Dermis blood vessel endothelial cell (primary cell): ENCODE data around the gene AKR7A2. TPM values are rescaled to one million over a fixed set of nuclear protein-coding genes. Genes with fewer than 3 reads are reported as not detected.

Experiments
- DNase-seq: peaks from one replicate; pipeline ENCODE4 v3.0.0; 2010
- total RNA-seq: library from RNA; depleted of rRNA; stranded (reverse); fragments of >200 nt; gene quantifications from 2 replicates; pipeline ENCODE4 v1.2.3, GENCODE V29; 2014

AKR7A2 gene
- 64.5 and 72.9 TPM in 2 replicates for total RNA-seq

GRCh38 chr1:19311931-19312781, at the start of gene AKR7A2, which contains the start of gene SLC66A1:
AKR7A2 (minus strand) TSS chr1:19312144; CDS start chr1:19312124, 20 bp downstream.
SLC66A1 (plus strand) TSS chr1:19312326; CDS start chr1:19317678, 5,352 bp downstream.
- DNase-seq: peak; percentile 96

- DNase-seq: no peak
Measured at GRCh38 chr1:19360843-19361610, 49.1 kb upstream of the AKR7A2 start.

DNA sequence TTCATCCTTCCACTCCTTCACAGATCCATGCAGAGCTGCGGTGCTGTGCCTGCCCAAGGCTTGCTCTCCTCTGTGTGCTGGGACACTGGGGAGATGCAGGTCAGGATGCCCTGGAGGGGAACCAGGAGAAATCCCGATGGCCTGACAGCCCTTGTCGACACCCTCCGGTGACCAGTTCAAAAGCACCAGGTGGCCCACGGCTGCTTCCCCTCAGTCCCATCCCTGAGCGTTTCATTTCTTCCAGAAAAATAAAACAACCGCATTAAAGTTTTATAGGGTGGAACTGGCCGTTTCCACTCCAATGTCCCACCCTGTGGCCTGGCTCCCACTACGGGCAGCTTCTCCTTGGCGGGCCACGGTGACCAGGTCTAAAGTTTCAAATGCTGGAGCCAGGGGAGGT, 48.5 kb upstream of the AKR7A2 start:
- no peak for DNase-seq

- peak; percentile 76 for DNase-seq
Measured at GRCh38 chr1:19360016-19360415, 48.1 kb upstream of the AKR7A2 start.

DNA sequence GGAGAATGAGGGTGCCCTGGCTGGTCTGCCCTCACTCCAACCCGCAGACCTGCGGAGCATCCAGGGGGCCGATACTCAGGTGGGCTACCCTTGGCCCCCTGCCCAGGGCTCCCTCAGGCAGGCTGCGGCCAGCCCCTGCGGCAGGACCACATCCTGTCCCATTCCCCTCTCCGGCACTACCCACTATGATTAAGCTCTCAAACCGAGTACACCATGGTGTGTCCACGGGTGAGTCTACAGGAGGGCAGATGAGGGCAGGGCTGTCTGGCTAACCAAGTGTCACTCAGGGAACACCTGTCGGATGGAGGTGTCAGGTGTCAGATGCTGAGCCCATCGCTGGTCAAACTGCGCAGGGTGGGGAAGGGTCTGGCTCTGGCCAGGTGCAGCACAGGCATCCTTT, 47.4 kb upstream of the AKR7A2 start:
- no peak for DNase-seq

- no peak for DNase-seq
Measured at GRCh38 chr1:19358710-19359109, 46.8 kb upstream of the AKR7A2 start.

DNA sequence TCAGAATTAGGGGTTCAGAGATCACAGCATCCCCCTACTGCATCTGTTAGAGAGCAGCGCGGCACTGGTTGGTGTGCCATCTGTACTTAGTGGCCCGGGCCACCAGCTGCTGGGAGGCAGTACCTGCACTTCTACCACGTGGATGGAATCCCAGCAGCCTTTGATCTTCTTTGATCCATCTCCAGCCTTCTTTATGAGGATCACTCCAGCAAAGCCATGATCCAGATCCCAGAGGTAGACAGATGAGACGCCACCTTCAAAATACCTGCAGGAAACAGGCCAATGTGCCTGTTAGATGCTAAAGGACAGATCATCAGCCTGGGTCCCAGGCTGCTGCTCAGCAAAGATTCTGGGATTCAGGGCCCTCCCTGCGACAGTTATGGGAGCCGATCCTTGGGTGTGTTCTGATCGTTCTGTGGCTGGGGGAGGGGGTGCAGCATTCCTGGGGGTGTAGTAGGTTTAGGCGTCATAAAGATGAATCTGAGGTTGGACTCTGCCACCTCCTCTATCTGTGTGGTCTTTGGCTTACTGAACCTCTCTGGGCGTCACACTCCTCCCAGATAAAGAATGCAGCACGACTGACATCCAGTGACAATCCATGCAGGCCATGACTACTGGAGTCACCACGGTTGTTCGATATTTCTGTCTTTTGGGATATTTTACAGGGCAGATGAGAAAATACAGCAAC, 45.5 kb upstream of the AKR7A2 start:
- no peak for DNase-seq

- no peak for DNase-seq
Measured at GRCh38 chr1:19356266-19356665, 44.3 kb upstream of the AKR7A2 start.

DNA sequence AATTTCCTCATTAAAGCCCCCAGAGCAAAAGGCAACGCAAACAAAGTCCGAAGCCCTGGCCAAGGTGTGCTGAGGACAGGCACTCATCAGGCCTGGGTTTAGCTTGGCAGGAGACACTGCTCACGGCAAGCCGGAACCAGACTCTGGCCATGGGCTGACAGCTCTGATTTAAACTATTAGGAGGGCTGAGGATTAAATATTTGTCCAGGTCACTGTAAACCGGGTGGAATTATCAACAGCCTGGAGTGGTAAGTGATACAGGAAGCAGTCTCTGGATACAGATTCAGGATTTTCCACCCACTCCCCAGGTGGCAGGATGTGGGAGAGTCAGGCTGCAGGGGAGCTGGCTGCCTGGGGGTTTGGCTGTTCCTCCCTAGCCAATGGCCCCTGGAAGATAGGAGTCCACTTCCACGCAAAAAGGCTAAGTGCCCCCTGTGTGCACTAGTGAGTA, 42.6 kb upstream of the AKR7A2 start:
- no peak for DNase-seq

DNA sequence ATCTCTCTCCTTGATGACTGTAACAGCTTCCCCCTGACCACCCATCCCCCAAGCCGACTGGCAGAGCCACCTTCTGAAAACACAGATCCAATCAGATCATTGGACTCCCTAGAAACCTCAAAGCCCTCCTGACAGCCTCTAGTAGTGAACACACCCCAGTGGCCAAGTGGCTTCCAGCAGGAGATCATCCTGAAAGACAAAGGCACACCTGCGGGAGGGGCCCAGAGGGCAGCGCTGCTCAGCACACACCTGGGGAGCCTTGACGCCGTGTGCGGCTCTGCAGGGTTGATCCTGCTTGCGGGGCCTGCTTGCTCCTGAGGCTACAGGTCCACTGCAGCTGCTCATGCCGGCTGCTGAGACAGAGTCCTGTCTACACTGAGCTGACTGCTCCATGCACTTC, 41.7 kb upstream of the AKR7A2 start:
- no peak for DNase-seq

GRCh38 chr1:19352839-19353238, 40.9 kb upstream of the AKR7A2 start:
- DNase-seq: no peak

- DNase-seq: no peak
Measured at GRCh38 chr1:19351873-19352272, 39.9 kb upstream of the AKR7A2 start.

DNA sequence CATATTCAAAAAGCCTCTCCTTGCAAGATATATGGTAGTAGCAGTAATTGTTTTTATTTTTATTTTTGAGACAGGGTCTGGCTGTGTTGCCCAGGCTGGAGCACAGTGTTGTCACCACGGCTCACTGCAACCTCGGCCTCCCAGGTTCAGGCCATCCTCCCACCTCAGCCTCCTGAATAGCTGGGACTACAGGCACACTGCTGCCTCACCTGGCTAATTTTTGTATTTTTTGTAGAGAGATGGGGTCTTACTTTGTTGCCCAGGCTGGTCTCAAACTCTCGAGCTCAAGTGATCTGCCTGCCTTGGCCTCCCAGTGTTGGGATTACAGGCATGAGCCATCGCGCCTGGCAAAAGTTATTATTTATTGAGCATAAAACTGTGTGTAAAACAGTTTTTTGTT, 38.6 kb upstream of the AKR7A2 start:
- DNase-seq: no peak

DNA sequence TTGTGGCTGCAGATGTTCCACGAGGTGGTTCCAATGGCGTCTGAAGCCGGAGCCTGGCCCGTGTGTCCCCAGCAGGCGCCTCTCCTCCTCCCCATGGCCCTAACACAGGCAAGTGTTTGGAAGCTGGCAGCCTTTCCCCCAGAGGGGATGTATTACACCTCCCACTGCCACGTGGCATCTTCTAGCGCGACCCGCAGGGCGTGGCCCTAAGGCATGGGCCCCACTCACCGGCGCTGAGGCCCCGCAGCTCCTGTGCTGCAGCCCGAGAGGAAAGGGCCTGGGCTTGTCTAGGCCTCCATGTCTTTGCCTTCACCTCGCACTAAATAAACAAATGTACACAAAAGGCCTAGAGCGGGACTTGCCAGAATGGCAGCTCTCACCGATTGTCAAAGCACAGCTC, 38.1 kb upstream of the AKR7A2 start:
- DNase-seq: no peak

DNA sequence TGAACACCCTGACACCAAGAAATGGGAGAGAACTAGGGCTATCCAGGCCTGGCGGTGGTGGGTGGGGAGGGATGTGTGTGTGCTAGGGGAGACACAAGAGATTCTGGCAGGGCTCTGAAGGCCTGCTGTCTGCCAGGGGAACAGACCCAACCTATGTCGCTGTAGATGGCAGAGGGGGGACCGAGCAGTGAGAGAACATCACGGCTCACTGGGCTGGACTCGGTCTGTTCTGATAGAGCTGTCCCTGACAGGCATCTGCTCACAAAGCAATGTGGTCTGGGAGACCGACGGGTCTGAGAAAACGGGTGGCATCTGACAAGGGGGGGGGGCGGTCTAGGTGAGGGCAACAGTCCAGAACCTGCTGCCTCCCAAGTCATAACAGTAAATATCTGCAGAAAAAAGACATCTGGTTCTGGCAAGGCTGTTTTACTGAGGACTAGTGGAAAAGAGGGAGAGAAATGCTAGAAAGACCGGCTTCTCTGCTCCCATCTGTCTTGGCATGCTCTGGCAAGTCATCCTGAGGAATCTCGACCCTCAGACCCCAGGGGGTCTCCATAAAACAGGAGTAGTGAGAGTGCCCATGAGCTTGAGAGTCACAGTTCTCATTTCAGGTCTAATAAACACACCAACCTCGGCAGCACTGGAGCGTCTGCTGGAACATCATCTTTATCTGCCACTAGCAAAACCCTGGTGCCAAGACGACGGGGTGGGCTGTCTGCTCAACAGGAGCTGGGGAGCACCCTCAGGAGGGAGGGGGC, 36.7 kb upstream of the AKR7A2 start:
- DNase-seq: no peak

- no peak for DNase-seq
Measured at GRCh38 chr1:19347533-19348172, 35.7 kb upstream of the AKR7A2 start.

- DNase-seq: no peak
Measured at GRCh38 chr1:19346026-19346425, 34.1 kb upstream of the AKR7A2 start.

DNA sequence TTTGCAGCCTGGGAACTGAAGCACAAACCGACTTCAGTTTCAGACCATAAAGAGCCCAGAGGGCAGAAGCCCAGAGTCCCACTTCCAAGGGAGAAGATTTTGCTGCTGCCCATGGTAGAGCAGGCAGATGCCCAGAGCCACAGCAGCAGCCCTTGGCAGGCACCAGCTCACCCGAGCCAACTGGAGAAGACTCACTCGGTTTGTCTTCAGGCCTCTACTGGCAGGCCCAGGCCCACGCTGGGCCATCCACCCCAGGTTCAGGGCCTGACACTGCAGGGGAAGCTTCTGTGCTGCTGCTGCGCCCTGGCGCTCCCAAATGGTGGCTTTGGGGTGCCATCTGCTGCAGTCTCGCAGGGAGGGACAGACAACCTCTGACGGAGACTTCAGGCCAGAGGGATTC, 33.4 kb upstream of the AKR7A2 start:
- DNase-seq: no peak

DNA sequence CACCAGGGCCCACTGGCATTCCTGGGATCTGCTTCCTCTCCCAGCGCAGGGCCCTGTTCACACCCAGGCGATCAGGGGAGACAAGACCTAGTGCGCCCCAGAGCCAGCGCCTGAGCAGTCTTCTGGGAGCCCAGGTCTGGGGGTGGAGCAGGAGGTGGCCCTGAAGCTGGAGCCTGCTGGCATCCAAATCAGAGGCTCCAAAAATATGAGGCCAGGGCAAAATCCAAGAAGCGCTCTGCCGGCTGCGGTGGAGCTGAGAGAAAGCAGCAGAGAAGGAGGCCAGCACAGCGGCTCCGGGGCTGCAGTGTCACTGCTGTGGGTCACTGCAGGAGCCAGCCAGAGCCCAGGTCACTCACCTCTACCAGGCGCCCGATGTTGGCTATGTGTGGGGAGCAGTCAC, 32.9 kb upstream of the AKR7A2 start:
- no peak for DNase-seq

DNA sequence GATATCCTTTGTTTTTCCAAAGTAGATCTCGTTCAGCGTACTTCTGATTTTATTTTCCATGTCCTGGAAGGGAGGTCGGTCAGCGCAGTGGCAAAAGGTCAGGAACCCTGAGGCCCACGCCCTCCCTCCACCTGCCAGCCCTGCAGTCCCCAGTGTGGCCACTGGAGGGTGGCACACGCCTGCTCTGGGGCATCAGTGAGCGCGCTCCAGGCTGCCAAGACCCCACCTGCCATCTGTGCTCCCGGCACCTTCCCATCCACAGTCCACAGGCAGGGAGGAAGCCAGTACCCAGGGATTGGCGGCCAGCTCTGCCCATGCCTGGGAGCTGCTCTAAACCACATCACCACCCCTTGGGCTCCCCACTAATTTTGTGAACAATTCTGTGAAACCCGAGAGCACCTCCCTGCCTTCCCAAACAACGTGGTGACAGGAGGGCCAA, 32.4 kb upstream of the AKR7A2 start:
- peak; percentile 73 for DNase-seq

DNA sequence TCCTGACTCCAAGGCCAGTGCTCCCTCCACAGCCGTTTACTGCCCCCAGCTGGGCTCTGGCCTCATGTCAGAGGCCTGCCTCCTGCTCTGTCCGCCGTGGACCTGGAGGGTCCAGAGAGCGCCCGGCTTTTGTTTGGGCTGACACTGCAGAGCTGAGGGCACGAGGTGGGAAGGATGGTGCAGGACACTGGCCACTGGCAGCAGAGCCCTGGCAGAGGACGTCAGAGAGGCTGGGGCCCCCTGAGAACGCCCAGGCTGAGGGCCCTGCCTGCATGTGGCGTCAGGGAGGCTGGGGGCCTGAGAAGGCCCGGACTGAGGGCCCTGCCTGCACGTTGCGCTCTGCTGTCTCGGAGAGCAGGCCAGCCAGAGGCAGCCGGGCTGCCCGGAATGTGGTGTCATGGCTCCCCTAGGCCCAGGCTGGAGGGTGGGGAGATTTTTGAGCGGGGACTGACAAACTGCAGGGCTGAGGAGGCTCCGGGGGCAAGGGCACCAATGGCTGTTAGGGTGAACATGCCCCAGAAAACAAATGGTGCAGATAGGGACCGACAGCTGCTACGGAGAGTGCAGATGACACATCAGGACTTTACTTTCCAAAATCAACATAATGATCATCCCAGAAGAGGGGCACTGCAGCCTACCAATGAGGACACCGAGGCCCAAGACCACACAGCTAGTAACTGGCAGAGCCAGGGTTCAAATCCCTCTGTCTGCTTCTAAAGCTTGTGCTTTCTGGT, 31.8 kb upstream of the AKR7A2 start:
- no peak for DNase-seq
